IMR-90 (cell line): ENCODE data around the gene SOCS3. TPM values are rescaled to one million over a fixed set of nuclear protein-coding genes. Genes with fewer than 3 reads are reported as not detected.

ENCODE experiments used
- ATAC-seq: fragments of 200-7000 bp; cut with Tn5 transposase; 2 replicates; pipeline ENCODE4 v1.9.1; 2020; ENCODE audit warnings: low read depth, mild to moderate bottlenecking, moderate library complexity
- BruUV-seq: library from RNA; stranded (reverse); fragments of 400-500 nt; replicated peaks from 2 replicates; lab custom pipeline; 2021; lab: Mats Ljungman, UMichigan
- CTCF ChIA-PET: fragments of 300-600 bp; formaldehyde crosslinking; extraction: SDS; loops from one replicate; lab custom pipeline; 2021; ENCODE audit warnings: antibody characterized with exemption; lab: Yijun Ruan, JAX
- POLR2A ChIA-PET: fragments of 300-600 bp; sonication (Branson Sonifier 250); formaldehyde crosslinking; loops from one replicate; lab custom pipeline; 2022; ENCODE audit warnings: antibody characterized with exemption; ENCODE audit not compliant: unreplicated experiment; lab: Charles Lee
- DNase-seq: peaks from one replicate; pipeline ENCODE4 v3.0.0; 2013
- H2AFZ ChIP-seq: replicated peaks from 2 replicates; pipeline ENCODE3; 2013; ENCODE audit warnings: low read length, mild to moderate bottlenecking; ENCODE audit not compliant: poor library complexity
- H2AK5ac ChIP-seq: 2 replicates; pipeline ENCODE4 v1.6.1; 2013; ENCODE audit warnings: low read depth, low read length, inconsistent platforms
- H2AK9ac ChIP-seq: replicated peaks from 2 replicates; pipeline ENCODE3; 2013; ENCODE audit warnings: mild to moderate bottlenecking, low read depth, low read length, moderate library complexity; ENCODE audit not compliant: poor library complexity
- H2BK120ac ChIP-seq: 2 replicates; pipeline ENCODE4 v1.6.1; 2013; ENCODE audit warnings: low read depth, low read length, inconsistent platforms
- H2BK15ac ChIP-seq: 3 replicates; pipeline ENCODE4 v1.6.1; 2013; ENCODE audit warnings: low read depth, low read length, inconsistent platforms
- H2BK20ac ChIP-seq: 2 replicates; pipeline ENCODE4 v1.6.1; 2013; ENCODE audit warnings: low read depth, mild to moderate bottlenecking, inconsistent platforms, low read length, moderate library complexity
- H2BK5ac ChIP-seq: 2 replicates; pipeline ENCODE4 v1.6.1; 2013; ENCODE audit warnings: mild to moderate bottlenecking, low read depth, low read length, inconsistent platforms; ENCODE audit not compliant: poor library complexity, severe bottlenecking
- H3K14ac ChIP-seq: replicated peaks from 2 replicates; pipeline ENCODE4 v1.6.1; 2013; ENCODE audit warnings: low read depth, low read length, inconsistent platforms
- H3K18ac ChIP-seq: 2 replicates; pipeline ENCODE4 v1.6.1; 2013; ENCODE audit warnings: low read depth, low read length, control low read depth
- H3K23ac ChIP-seq: 2 replicates; pipeline ENCODE4 v1.6.1; 2013; ENCODE audit warnings: low read depth, low read length, inconsistent platforms
- H3K27ac ChIP-seq: 2 replicates; pipeline ENCODE4 v1.5.1; 2013; ENCODE audit warnings: mild to moderate bottlenecking, control low read depth, low read length; ENCODE audit not compliant: insufficient read depth
- H3K27me3 ChIP-seq: 2 replicates; pipeline ENCODE4 v1.6.1; 2013; ENCODE audit warnings: low read length; ENCODE audit not compliant: control insufficient read depth, insufficient read depth
- H3K36me3 ChIP-seq: 2 replicates; pipeline ENCODE4 v1.6.1; 2013; ENCODE audit warnings: low read length, mixed read lengths; ENCODE audit not compliant: control insufficient read depth, insufficient read depth
- H3K4ac ChIP-seq: 2 replicates; pipeline ENCODE4 v1.6.1; 2013; ENCODE audit warnings: low read depth, low read length, inconsistent platforms
- H3K4me1 ChIP-seq: 2 replicates; pipeline ENCODE4 v1.6.1; 2013; ENCODE audit warnings: low read length, mixed read lengths; ENCODE audit not compliant: control insufficient read depth, insufficient read depth
- H3K4me2 ChIP-seq: 2 replicates; pipeline ENCODE4 v1.6.1; 2013; ENCODE audit warnings: low read depth, mild to moderate bottlenecking, control low read depth, low read length, moderate library complexity
- H3K4me3 ChIP-seq: 2 replicates; pipeline ENCODE4 v1.5.1; 2013; ENCODE audit warnings: low read depth, mild to moderate bottlenecking, control low read depth, low read length, moderate library complexity; ENCODE audit not compliant: insufficient read depth
- H3K56ac ChIP-seq: 2 replicates; pipeline ENCODE4 v1.6.1; 2013; ENCODE audit warnings: low read length, inconsistent platforms; ENCODE audit not compliant: insufficient read depth; ENCODE audit errors: extremely low read depth
- H3K79me1 ChIP-seq, 2 experiments: 2 replicates each; pipeline ENCODE4 v1.6.1; 2013; ENCODE audit warnings: low read length in 2 of 2, inconsistent platforms in 1 of 2, low read depth in 1 of 2
- H3K9ac ChIP-seq: 2 replicates; pipeline ENCODE4 v1.6.1; 2013; ENCODE audit warnings: low read depth, low read length, control low read depth
- H3K9me1 ChIP-seq: 2 replicates; pipeline ENCODE4 v1.6.1; 2013; ENCODE audit warnings: low read length, inconsistent platforms; ENCODE audit not compliant: insufficient read depth
- H3K9me3 ChIP-seq: 2 replicates; pipeline ENCODE4 v1.6.1; 2013; ENCODE audit warnings: low read length; ENCODE audit not compliant: control insufficient read depth, insufficient read depth
- H4K20me1 ChIP-seq: 2 replicates; pipeline ENCODE4 v1.6.1; 2013; ENCODE audit warnings: low read length, inconsistent platforms; ENCODE audit not compliant: insufficient read depth
- H4K5ac ChIP-seq: 2 replicates; pipeline ENCODE4 v1.6.1; 2013; ENCODE audit warnings: mild to moderate bottlenecking, low read depth, low read length, control low read depth
- H4K8ac ChIP-seq, 2 experiments: 2 replicates each; pipeline ENCODE4 v1.6.1; 2013; ENCODE audit warnings: low read depth in 2 of 2, low read length in 2 of 2, control low read depth in 1 of 2, inconsistent platforms in 1 of 2
- H4K91ac ChIP-seq: 2 replicates; pipeline ENCODE4 v1.6.1; 2013; ENCODE audit warnings: low read depth, low read length, inconsistent platforms; ENCODE audit not compliant: insufficient read depth
- CEBPB ChIP-seq: IDR thresholded peaks from 2 replicates; pipeline ENCODE4 v1.6.1; 2012; ENCODE audit warnings: low read depth, low read length, improper control_type of control experiment
- ELK1 ChIP-seq: fragments of 150-350 bp; IDR thresholded peaks from 2 replicates; pipeline ENCODE4 v1.6.1; 2016; ENCODE audit warnings: low read depth, mild to moderate bottlenecking, low read length, moderate library complexity, borderline replicate concordance
- FOS ChIP-seq: fragments of 150-350 bp; IDR thresholded peaks from 2 replicates; pipeline ENCODE4 v1.6.1; 2016; ENCODE audit warnings: low read depth, low read length
- MAFK ChIP-seq: IDR thresholded peaks from 2 replicates; pipeline ENCODE4 v1.6.1; 2012; ENCODE audit warnings: low read depth, low read length, improper control_type of control experiment
- MXI1 ChIP-seq: IDR thresholded peaks from 2 replicates; pipeline ENCODE4 v1.6.1; 2012; ENCODE audit warnings: low read depth, mild to moderate bottlenecking, low read length, moderate library complexity, borderline replicate concordance
- RCOR1 ChIP-seq: IDR thresholded peaks from 2 replicates; pipeline ENCODE4 v1.6.1; 2012; ENCODE audit warnings: mild to moderate bottlenecking, low read length, improper control_type of control experiment; ENCODE audit not compliant: insufficient replicate concordance
- SMC3 ChIP-seq: fragments of 150-350 bp; IDR thresholded peaks from 2 replicates; pipeline ENCODE4 v1.6.1; 2016; ENCODE audit warnings: low read depth, mild to moderate bottlenecking, antibody characterized with exemption, low read length, moderate library complexity
- WGBS, 2 experiments: methylation state at CpG; one replicate each; pipeline versions ENCODE4 v1.1.5 to v1.1.7; 2013; ENCODE audit warnings: missing lambda C conversion rate in 2 of 2; ENCODE audit not compliant: insufficient read length in 1 of 2; ENCODE audit errors: extremely low coverage in 2 of 2; 5-methylcytosine and 5-hydroxymethylcytosine counted together
- dilution Hi-C: fragments of 300-500 bp; cut with HindIII; formaldehyde crosslinking; loops from one replicate; pipeline ENCODE4 v1.14.3; 2018; ENCODE audit warnings: low sequenced_read_pairs; ENCODE audit not compliant: unreplicated experiment
- in situ Hi-C: fragments of 300-500 bp; cut with MboI; formaldehyde crosslinking; loops from 3 replicates; pipeline ENCODE4 v1.14.3; 2019; ENCODE audit warnings: low sequenced_read_pairs, inconsistent platforms, mixed read lengths
- intact Hi-C: fragments of 100-400 bp; cut with micrococcal nuclease; formaldehyde crosslinking; loops from 2 replicates; pipeline ENCODE4 v1.10.0; 2022
- polyA plus RNA-seq, 3 experiments: library from polyadenylated mRNA; depleted of rRNA; stranded (reverse); fragments of >200 nt; gene quantifications; 2 replicates each; pipeline ENCODE4 v1.2.3, GENCODE V29; 2012; ENCODE audit warnings: low replicate concordance in 1 of 3
- total RNA-seq: library from RNA; depleted of rRNA; stranded (reverse); fragments of >200 nt; gene quantifications from 2 replicates; pipeline ENCODE4 v1.2.3, GENCODE V29; 2012

SOCS3 gene
- total and polyA plus RNA-seq, 2 of the 4 experiments (the other 2 are of a cell fraction) = 19.2 to 19.9 TPM

DNA sequence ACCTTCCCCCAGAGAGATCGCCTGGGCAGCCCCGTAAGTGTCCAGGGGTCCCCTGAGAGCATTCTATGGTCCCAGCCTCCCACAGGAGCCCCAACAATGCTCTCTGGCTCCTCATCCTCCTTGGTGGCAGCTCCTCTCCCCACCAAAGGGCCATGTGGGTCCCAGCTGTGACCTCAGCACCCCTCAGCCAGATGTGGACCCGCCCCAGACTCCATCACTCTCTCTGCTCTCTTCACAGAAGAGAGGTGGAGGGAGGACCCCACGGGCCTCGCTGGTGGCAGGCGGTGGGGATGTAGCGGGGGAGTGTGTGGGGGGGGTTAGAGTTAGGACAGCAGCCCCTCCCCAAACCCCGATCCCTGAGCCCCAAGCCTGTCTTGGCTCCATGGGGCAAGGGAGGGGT, 41.0 kb downstream of the SOCS3 start:
- Histone ChIP-seq H4K20me1 (no peaks in the 10 kb centered on the region; the same call in 1 of the 2 replicates), H3K79me1 (peaks cover 0 to 20% of the 10 kb centered on the region in 2 experiments; a peak in 2 of 4 replicates), H3K9me1 (peaks cover 22% of the 10 kb centered on the region), H2AK9ac (no peak overlapping the region), H3K4me2 (no peak overlapping the region), H3K18ac (no peak overlapping the region), H2AK5ac (peak overlapping the region; percentile 44), H3K14ac (no peak overlapping the region), H3K4ac (no peak overlapping the region), H3K27ac (no peak overlapping the region), H4K5ac (no peak overlapping the region), H3K4me3 (no peak overlapping the region), H4K8ac (no peak overlapping the region), H3K56ac (no peak overlapping the region), H3K27me3 (no peaks in the 10 kb centered on the region), H2AFZ (no peak overlapping the region), H3K4me1 (peaks cover 41% of the 10 kb centered on the region), H3K23ac (no peak overlapping the region), H2BK120ac (no peak overlapping the region), H2BK15ac (no peak overlapping the region), H3K9me3 (no peaks in the 10 kb centered on the region), H2BK20ac (no peak overlapping the region), H3K9ac (no peak overlapping the region), H2BK5ac (no peak overlapping the region), H4K91ac (peak overlapping the region; percentile 31; the same call in 1 of the 2 replicates), H3K36me3 (no peaks in the 10 kb centered on the region)
- TF ChIP-seq FOS (no peak), RCOR1 (no peak), ELK1 (no peak), CEBPB (no peak), MAFK (no peak), SMC3 (no peak), MXI1 (no peak)
- CTCF ChIA-PET = no interaction called here
- POLR2A ChIA-PET = no interaction called here
- intact Hi-C loops (no loop called here), dilution Hi-C loops (no loop called here), in situ Hi-C loops (no loop called here)
- DNase-seq (no peak), ATAC-seq (no peak)
- WGBS, 2 experiments = 100% methylated on average over 1 of the region's 8 CpGs; no CpG with 5 or more reads in 1 of the 2 experiments
- BruUV-seq = no TSS peak
